HepG2 (cell line): Measurements from ENCODE around the gene ZSCAN31. TPM values are rescaled to one million over a fixed set of nuclear protein-coding genes. Genes with fewer than 3 reads are reported as not detected.
A peak's percentile ranks its signal among the peaks of the same experiment; 100 is the strongest.

Experiments used
- AGO1 ChIP-seq: fragments of 200-400 bp; formaldehyde crosslinking; IDR thresholded peaks from 2 replicates; pipeline ENCODE4 v1.6.1; 2017; ENCODE audit warnings: mild to moderate bottlenecking, low read depth, low read length, moderate library complexity; ENCODE audit not compliant: poor library complexity, severe bottlenecking
- BORCS8-MEF2B ChIP-seq: sonication (generic); formaldehyde crosslinking; IDR thresholded peaks from 2 replicates; pipeline ENCODE4 v1.8.0; 2022; ENCODE audit warnings: mild to moderate bottlenecking, missing genetic modification reagents
- GZF1 ChIP-seq: sonication (generic); formaldehyde crosslinking; IDR thresholded peaks from 2 replicates; pipeline ENCODE4 v1.5.1; 2020; ENCODE audit warnings: mild to moderate bottlenecking, missing genetic modification reagents
- NFIC ChIP-seq: IDR thresholded peaks from 2 replicates; pipeline ENCODE4 v1.6.1; 2012; ENCODE audit warnings: mild to moderate bottlenecking, low read length, inconsistent platforms
- RBM39 ChIP-seq: fragments of 200-400 bp; formaldehyde crosslinking; IDR thresholded peaks from one replicate; pipeline ENCODE4 v1.6.1; 2018; ENCODE audit warnings: antibody characterized with exemption, mild to moderate bottlenecking, low read depth, low read length; ENCODE audit not compliant: poor library complexity, severe bottlenecking
- RFXANK ChIP-seq: IDR thresholded peaks from 2 replicates; pipeline ENCODE4 v1.6.1; 2016
- ZFP36 ChIP-seq: fragments of 150-350 bp; IDR thresholded peaks from 2 replicates; pipeline ENCODE4 v1.6.1; 2018; ENCODE audit warnings: borderline replicate concordance, low read length, low read depth; ENCODE audit not compliant: partially characterized antibody
- ZMYM2 ChIP-seq: sonication (generic); formaldehyde crosslinking; IDR thresholded peaks from 2 replicates; pipeline ENCODE4 v1.8.0; 2022; ENCODE audit warnings: mild to moderate bottlenecking, missing genetic modification reagents
- ZMYM3 ChIP-seq: sonication (generic); formaldehyde crosslinking; IDR thresholded peaks from 2 replicates; pipeline ENCODE4 v1.5.1; 2020; ENCODE audit warnings: mild to moderate bottlenecking, missing genetic modification reagents
- ZNF230 ChIP-seq: sonication (generic); formaldehyde crosslinking; IDR thresholded peaks from 2 replicates; pipeline ENCODE4 v1.4.0; 2020; ENCODE audit warnings: mild to moderate bottlenecking, missing genetic modification reagents
- ZNF558 ChIP-seq: sonication (generic); formaldehyde crosslinking; IDR thresholded peaks from 2 replicates; pipeline ENCODE4 v1.9.0; 2022; ENCODE audit warnings: mild to moderate bottlenecking, missing genetic modification reagents, borderline replicate concordance
- ZNF816 ChIP-seq: sonication (generic); formaldehyde crosslinking; IDR thresholded peaks from 2 replicates; pipeline ENCODE4 v1.8.0; 2022; ENCODE audit warnings: missing genetic modification reagents, mild to moderate bottlenecking, borderline replicate concordance
- polyA plus RNA-seq, 8 experiments: library from polyadenylated mRNA; depleted of rRNA in 3 of 8; stranded (reverse) in 7 of 8; unstranded in 1 of 8; fragments of >200 nt; fragmentation: Illumina TruSeq in 4 of 8; extraction: Trizol in 4 of 8; gene quantifications; 2 replicates each; pipeline versions ENCODE4 v1.2.1 to v1.2.3, GENCODE V29; 2011 to 2016; ENCODE audit warnings: low read depth in 4 of 8, missing spikeins in 1 of 8, mixed read lengths in 1 of 8; ENCODE audit not compliant: insufficient read depth in 1 of 8
- total RNA-seq, 5 experiments: library from RNA; depleted of rRNA; stranded (reverse); fragments of >200 nt; fragmentation: Illumina TruSeq; extraction: Trizol; gene quantifications; 2 replicates each; pipeline ENCODE4 v1.2.3, GENCODE V29; 2016; ENCODE audit warnings: low read depth in 1 of 5
- TF ChIP-seq, protein P1 (sequence below): sonication (generic); formaldehyde crosslinking; IDR thresholded peaks from 2 replicates; pipeline ENCODE4 v1.4.0; 2020; ENCODE audit warnings: missing genetic modification reagents
- TF ChIP-seq, protein P2 (sequence below): sonication (generic); formaldehyde crosslinking; IDR thresholded peaks from 2 replicates; pipeline ENCODE4 v1.4.0; 2020; ENCODE audit warnings: missing genetic modification reagents
- TF ChIP-seq, protein P3 (sequence below): IDR thresholded peaks from 2 replicates; pipeline ENCODE4 v1.6.1; 2016; ENCODE audit warnings: low read depth, borderline replicate concordance
- TF ChIP-seq, protein P4 (sequence below): sonication (generic); formaldehyde crosslinking; IDR thresholded peaks from 2 replicates; pipeline ENCODE4 v1.8.0; 2022; ENCODE audit warnings: missing genetic modification reagents, mild to moderate bottlenecking, inconsistent platforms, borderline replicate concordance

Gene ZSCAN31
- total and polyA plus RNA-seq, 2 of the 13 experiments (the other 11 are each of a cell fraction or from before 2014, with no cell fraction given): 5.3 to 6.2 TPM

DNA sequence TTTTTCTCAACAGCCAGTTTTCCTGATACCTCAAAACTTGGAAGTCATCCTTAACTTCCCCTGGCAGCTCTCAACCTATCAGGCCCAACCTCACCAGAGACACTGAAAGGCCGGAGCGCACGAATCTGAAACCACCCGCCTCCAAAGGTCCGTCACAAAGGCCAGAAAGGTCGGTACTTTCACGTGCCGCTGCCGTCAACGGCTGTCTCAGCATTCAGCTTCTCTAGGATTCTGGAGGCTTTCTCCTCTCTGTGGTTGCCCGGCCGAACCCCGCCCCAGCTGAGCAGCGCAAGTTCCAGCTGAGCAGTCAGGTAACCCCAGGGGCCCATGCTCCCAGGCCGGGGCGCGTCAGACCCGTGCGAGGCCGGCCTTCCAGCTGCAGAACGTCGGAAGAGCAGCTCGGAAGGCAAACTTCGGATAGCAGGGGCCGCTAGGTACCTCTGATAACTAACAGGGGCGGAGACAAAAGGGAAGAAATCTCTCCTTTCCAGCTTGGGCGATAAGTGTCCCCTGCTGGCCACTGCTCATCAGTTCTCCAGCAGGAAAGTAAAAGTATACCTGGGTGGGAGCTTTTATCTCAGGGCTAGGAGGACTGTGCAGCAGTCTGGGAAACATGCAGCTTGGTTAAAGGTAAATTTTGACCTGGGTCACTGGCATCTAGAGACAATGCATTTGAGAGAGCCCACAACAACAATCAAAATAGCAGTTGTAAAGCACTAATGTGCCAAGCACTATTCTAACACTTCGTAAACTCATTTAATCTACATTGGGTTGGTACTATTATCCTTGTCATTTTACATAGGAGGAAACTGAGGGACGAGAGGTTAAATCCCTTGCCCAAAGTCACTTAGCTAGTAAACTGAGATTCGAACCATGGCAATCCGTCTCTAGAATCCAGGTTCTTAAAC lies 47.5 kb upstream of the ZSCAN31 start (continued):
- TF ChIP-seq, protein P1, sequence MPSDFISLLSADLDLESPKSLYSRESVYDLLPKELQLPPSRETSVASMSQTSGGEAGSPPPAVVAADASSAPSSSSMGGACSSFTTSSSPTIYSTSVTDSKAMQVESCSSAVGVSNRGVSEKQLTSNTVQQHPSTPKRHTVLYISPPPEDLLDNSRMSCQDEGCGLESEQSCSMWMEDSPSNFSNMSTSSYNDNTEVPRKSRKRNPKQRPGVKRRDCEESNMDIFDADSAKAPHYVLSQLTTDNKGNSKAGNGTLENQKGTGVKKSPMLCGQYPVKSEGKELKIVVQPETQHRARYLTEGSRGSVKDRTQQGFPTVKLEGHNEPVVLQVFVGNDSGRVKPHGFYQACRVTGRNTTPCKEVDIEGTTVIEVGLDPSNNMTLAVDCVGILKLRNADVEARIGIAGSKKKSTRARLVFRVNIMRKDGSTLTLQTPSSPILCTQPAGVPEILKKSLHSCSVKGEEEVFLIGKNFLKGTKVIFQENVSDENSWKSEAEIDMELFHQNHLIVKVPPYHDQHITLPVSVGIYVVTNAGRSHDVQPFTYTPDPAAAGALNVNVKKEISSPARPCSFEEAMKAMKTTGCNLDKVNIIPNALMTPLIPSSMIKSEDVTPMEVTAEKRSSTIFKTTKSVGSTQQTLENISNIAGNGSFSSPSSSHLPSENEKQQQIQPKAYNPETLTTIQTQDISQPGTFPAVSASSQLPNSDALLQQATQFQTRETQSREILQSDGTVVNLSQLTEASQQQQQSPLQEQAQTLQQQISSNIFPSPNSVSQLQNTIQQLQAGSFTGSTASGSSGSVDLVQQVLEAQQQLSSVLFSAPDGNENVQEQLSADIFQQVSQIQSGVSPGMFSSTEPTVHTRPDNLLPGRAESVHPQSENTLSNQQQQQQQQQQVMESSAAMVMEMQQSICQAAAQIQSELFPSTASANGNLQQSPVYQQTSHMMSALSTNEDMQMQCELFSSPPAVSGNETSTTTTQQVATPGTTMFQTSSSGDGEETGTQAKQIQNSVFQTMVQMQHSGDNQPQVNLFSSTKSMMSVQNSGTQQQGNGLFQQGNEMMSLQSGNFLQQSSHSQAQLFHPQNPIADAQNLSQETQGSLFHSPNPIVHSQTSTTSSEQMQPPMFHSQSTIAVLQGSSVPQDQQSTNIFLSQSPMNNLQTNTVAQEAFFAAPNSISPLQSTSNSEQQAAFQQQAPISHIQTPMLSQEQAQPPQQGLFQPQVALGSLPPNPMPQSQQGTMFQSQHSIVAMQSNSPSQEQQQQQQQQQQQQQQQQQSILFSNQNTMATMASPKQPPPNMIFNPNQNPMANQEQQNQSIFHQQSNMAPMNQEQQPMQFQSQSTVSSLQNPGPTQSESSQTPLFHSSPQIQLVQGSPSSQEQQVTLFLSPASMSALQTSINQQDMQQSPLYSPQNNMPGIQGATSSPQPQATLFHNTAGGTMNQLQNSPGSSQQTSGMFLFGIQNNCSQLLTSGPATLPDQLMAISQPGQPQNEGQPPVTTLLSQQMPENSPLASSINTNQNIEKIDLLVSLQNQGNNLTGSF: peak; percentile 36; the same call in 1 of the 2 replicates
- TF ChIP-seq, protein P2, sequence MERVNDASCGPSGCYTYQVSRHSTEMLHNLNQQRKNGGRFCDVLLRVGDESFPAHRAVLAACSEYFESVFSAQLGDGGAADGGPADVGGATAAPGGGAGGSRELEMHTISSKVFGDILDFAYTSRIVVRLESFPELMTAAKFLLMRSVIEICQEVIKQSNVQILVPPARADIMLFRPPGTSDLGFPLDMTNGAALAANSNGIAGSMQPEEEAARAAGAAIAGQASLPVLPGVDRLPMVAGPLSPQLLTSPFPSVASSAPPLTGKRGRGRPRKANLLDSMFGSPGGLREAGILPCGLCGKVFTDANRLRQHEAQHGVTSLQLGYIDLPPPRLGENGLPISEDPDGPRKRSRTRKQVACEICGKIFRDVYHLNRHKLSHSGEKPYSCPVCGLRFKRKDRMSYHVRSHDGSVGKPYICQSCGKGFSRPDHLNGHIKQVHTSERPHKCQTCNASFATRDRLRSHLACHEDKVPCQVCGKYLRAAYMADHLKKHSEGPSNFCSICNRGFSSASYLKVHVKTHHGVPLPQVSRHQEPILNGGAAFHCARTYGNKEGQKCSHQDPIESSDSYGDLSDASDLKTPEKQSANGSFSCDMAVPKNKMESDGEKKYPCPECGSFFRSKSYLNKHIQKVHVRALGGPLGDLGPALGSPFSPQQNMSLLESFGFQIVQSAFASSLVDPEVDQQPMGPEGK (CRISPR knock-in tag): peak; percentile 65
- TF ChIP-seq ZMYM3 (CRISPR knock-in tag): peak; percentile 63; the same call in 1 of the 2 replicates
- TF ChIP-seq RFXANK (CRISPR knock-in tag): peak; percentile 58; the same call in 1 of the 2 replicates
- TF ChIP-seq GZF1 (CRISPR knock-in tag): peak; percentile 67; the same call in 1 of the 2 replicates
- TF ChIP-seq, protein P3, sequence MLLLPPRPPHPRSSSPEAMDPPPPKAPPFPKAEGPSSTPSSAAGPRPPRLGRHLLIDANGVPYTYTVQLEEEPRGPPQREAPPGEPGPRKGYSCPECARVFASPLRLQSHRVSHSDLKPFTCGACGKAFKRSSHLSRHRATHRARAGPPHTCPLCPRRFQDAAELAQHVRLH (CRISPR knock-in tag): peak; percentile 94; the same call in 1 of the 2 replicates
- TF ChIP-seq ZFP36: no peak
- no peak; the same call in 1 of the 2 replicates for TF ChIP-seq ZNF558 (CRISPR knock-in tag)
- peak; percentile 71 for TF ChIP-seq RBM39
- TF ChIP-seq, protein P4, sequence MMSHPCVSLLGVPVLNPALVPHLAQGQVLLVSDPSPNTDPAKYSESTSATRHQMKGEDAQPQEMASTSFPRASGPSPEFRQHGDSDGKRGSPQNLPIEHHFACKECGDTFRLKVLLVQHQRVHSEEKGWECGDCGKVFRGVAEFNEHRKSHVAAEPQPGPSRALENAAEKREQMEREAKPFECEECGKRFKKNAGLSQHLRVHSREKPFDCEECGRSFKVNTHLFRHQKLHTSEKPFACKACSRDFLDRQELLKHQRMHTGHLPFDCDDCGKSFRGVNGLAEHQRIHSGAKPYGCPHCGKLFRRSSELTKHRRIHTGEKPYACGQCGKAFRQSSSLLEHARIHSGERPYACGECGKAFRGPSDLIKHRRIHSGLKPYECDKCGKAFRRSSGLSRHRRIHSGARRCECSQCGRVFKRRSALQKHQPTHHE (CRISPR knock-in tag): peak; percentile 73; the same call in 1 of the 2 replicates
- no peak; the same call in 1 of the 2 replicates for TF ChIP-seq ZNF816 (CRISPR knock-in tag)
- peak; percentile 96 for TF ChIP-seq BORCS8-MEF2B (CRISPR knock-in tag)
- TF ChIP-seq NFIC: no peak
- peak; percentile 65; the same call in 1 of the 2 replicates for TF ChIP-seq ZMYM2 (CRISPR knock-in tag)
- TF ChIP-seq ZNF230 (CRISPR knock-in tag): peak; percentile 60; the same call in 1 of the 2 replicates
- no peak for TF ChIP-seq AGO1
